Thyroid gland (tissue), 4 donors: ENCODE measurements around the gene CTNS. TPM values are rescaled to one million over a fixed set of nuclear protein-coding genes. Genes with fewer than 3 reads are reported as not detected.

Source experiments
- DNase-seq, 2 donors: peaks; one replicate each; pipeline ENCODE4 v3.0.0-alpha.2; 2019
- H3K27ac ChIP-seq, 3 donors: fragments of 200-600 bp; sonication (generic); 1 replicate in 2 of 3; 2 replicates in 1 of 3; pipeline ENCODE4 v1.5.1; 2016 to 2019; ENCODE audit warnings: mild to moderate bottlenecking in 1 of 3, moderate library complexity in 1 of 3
- H3K27me3 ChIP-seq: fragments of 200-600 bp; sonication (generic); one replicate; pipeline ENCODE4 v1.5.1; 2019
- H3K36me3 ChIP-seq, 2 donors: fragments of 200-600 bp; sonication (generic); one replicate each; pipeline ENCODE4 v1.5.1; 2016 to 2019
- H3K4me1 ChIP-seq, 2 donors: fragments of 200-600 bp; sonication (generic); one replicate each; pipeline ENCODE4 v1.5.1; 2017 to 2019
- H3K4me3 ChIP-seq, 3 donors: fragments of 200-600 bp; sonication (generic); replicated peaks in 1 of 3; 1 replicate in 2 of 3; 2 replicates in 1 of 3; pipeline ENCODE4 v1.5.1; 2016; ENCODE audit warnings: mild to moderate bottlenecking in 1 of 3
- H3K9me3 ChIP-seq: fragments of 200-600 bp; sonication (generic); one replicate; pipeline ENCODE4 v1.5.1; 2017
- POLR2A ChIP-seq, 2 donors: fragments of 450-650 bp; IDR thresholded peaks; one replicate each; pipeline ENCODE4 v1.6.1; 2017; ENCODE audit warnings: antibody characterized with exemption in 2 of 2, mild to moderate bottlenecking in 2 of 2, moderate library complexity in 1 of 2
- WGBS, 2 donors: methylation state at CpG; one replicate each; pipeline ENCODE4 v1.1.5; 2017; 5-methylcytosine and 5-hydroxymethylcytosine counted together
- intact Hi-C: fragments of 100-400 bp; cut with DNase I; formaldehyde crosslinking; loops from one replicate; pipeline ENCODE4 v1.15.1; 2023
- total RNA-seq, 4 donors: library from RNA; depleted of rRNA; stranded (reverse); fragments of >200 nt; gene quantifications; one replicate each; pipeline ENCODE4 v1.2.3, GENCODE V29; 2016
- TF ChIP-seq, protein P1 (sequence below), 6 experiments: fragments of 200-600 bp in 3 of 6; fragments of 450-650 bp in 3 of 6; sonication (generic) in 3 of 6; IDR thresholded peaks; one replicate each; pipeline ENCODE4 v1.5.1; 2016 to 2019; ENCODE audit warnings: antibody characterized with exemption in 6 of 6, mild to moderate bottlenecking in 2 of 6, inconsistent platforms in 1 of 6, moderate library complexity in 1 of 6

CTNS gene
- total RNA-seq, 4 donors from 2014 or later: 21.4 to 36.6 (median 28.6) TPM

DNA sequence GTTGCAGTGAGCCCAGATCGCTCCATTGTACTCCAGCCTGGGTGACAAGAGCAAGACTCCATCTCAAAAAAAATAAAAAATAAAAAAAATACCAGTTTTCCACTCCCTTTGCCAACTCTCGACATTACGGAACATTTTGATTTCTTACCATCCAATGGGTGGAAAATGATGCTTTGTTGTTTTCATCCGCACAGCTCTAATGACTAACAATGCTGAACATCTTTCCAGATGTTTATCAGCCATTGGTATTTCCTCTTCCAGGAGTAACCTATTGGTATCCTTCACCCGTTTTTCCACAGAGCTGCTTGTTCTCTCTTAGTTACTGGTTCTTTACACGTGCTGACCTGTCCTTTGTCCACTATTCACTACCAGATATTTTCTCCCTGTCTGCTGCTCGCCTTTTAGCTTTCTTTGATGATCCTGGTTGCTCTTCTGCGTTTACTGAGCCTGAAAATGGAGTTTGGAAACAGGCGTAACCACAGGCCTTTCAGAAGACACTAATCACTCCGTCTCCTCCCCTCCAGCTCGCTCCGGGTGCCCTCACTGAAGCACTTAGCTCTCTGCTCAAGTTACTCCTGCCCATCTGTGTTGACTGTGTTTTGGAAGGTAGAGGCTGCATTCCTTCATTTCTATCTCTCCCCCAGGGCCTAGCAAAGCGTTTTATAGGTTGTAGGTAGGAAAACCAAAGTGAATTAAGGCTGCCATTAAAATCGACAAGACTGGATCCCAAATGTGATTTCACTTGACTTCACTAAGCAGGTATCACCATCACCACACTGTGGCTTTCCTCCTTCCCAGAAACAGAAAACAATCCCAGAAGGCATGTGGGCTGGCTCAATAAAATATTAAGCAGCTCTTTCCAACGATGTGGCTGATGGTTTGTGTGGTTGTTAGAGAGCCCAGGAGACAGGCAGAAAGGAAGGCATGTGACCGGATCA, 9.5 kb upstream of the CTNS start:
- no peak overlapping the region for H3K4me3 ChIP-seq
- DNase-seq: no peak
- H3K9me3 ChIP-seq: no peaks in the 10 kb centered on the region
- intact Hi-C loops: no loop called here
- H3K27ac ChIP-seq: no peak overlapping the region
- H3K27me3 ChIP-seq: no peaks in the 10 kb centered on the region
- H3K4me1 ChIP-seq: no peaks in the 10 kb centered on the region
- WGBS, 2 donors: 73 to 77% methylated on average over 16 of the region's 16 CpGs
- TF ChIP-seq, protein P1, sequence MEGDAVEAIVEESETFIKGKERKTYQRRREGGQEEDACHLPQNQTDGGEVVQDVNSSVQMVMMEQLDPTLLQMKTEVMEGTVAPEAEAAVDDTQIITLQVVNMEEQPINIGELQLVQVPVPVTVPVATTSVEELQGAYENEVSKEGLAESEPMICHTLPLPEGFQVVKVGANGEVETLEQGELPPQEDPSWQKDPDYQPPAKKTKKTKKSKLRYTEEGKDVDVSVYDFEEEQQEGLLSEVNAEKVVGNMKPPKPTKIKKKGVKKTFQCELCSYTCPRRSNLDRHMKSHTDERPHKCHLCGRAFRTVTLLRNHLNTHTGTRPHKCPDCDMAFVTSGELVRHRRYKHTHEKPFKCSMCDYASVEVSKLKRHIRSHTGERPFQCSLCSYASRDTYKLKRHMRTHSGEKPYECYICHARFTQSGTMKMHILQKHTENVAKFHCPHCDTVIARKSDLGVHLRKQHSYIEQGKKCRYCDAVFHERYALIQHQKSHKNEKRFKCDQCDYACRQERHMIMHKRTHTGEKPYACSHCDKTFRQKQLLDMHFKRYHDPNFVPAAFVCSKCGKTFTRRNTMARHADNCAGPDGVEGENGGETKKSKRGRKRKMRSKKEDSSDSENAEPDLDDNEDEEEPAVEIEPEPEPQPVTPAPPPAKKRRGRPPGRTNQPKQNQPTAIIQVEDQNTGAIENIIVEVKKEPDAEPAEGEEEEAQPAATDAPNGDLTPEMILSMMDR (IDR thresholded peaks at IDR 0.05): no peak
- no peak for TF ChIP-seq POLR2A (IDR thresholded peaks at IDR 0.05)
- peaks cover 26 to 32% of the 10 kb centered on the region in 2 donors for H3K36me3 ChIP-seq

DNA sequence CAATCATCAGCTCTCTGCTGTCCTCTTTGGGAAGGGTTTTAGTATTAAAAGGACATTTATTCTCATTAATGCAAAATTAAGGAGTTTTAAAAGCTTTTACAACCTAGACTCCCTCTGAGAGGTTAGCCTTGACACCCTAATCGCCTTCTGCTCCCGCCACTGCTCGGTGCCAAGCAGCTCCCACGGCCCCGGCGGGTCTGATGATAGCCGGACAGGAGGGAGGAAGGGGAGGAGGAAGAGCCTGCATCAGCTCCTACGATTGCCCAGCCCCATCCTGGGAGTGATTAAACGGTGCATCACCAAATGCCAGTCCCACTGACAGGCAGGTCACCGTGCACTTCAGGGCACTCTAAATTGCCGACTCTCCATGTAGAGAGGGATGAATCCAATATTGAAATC, 8.8 kb upstream of the CTNS start:
- no peaks in the 10 kb centered on the region for H3K4me1 ChIP-seq
- no peaks in the 10 kb centered on the region for H3K27me3 ChIP-seq
- no peak for DNase-seq
- no peak for TF ChIP-seq POLR2A (IDR thresholded peaks at IDR 0.05)
- TF ChIP-seq, protein P1 (IDR thresholded peaks at IDR 0.05): no peak
- no peaks in the 10 kb centered on the region for H3K9me3 ChIP-seq
- WGBS, 2 donors: 91 to 92% methylated on average over 11 of the region's 11 CpGs
- H3K36me3 ChIP-seq: peaks cover 20 to 27% of the 10 kb centered on the region in 2 donors
- no peak overlapping the region for H3K27ac ChIP-seq
- intact Hi-C loops: no loop called here
- H3K4me3 ChIP-seq: no peak overlapping the region

DNA sequence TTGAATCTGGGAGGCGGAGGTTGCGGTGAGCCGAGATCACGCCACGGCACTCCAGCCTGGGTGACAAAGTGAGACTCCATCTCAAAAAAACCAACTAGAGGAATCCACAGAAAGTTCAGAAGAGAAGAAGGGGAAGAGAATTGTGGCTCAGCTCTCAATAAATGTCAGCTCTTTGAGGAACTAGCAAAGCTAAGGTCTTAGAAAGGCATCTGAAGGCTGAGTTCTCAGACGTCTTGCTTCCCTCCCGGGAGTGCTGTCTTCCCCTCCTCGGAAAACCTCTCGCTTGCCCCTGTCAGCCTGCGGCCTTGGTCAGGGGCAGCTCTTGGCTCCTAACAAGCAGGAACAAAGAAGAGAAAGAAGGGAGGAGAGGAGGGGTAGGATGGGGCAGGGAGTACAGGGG, 5.8 kb upstream of the CTNS start:
- WGBS, 2 donors: 90 to 92% methylated on average over 10 of the region's 10 CpGs
- TF ChIP-seq POLR2A (IDR thresholded peaks at IDR 0.05): no peak
- TF ChIP-seq, protein P1 (IDR thresholded peaks at IDR 0.05): no peak
- Histone ChIP-seq H3K4me1 (no peaks in the 10 kb centered on the region), H3K36me3 (peaks cover 0 to 11% of the 10 kb centered on the region in 2 donors), H3K9me3 (no peaks in the 10 kb centered on the region), H3K27me3 (no peaks in the 10 kb centered on the region), H3K4me3 (no peak overlapping the region), H3K27ac (no peak overlapping the region)
- DNase-seq: no peak
- intact Hi-C loops: no loop called here

- peaks cover 0 to 11% of the 10 kb centered on the region in 2 donors for H3K36me3 ChIP-seq
- no peaks in the 10 kb centered on the region for H3K9me3 ChIP-seq
- H3K4me3 ChIP-seq: no peak overlapping the region
- H3K4me1 ChIP-seq: peaks cover 2% of the 10 kb centered on the region in 2 donors
- no peak overlapping the region for H3K27ac ChIP-seq
- TF ChIP-seq, protein P1 (IDR thresholded peaks at IDR 0.05): no peak
- no peak for TF ChIP-seq POLR2A (IDR thresholded peaks at IDR 0.05)
- DNase-seq: no peak
- 94 to 95% methylated on average over 4 to 7 of the region's 7 CpGs for whole genome bisulfite sequencing, 2 donors
- intact Hi-C loops: no loop called here
- no peaks in the 10 kb centered on the region for H3K27me3 ChIP-seq
Measured at GRCh38 chr17:3632287-3632686, 4.3 kb upstream of the CTNS start.
